Measurements from ENCODE around the gene INO80B.

Gene INO80B

DNA sequence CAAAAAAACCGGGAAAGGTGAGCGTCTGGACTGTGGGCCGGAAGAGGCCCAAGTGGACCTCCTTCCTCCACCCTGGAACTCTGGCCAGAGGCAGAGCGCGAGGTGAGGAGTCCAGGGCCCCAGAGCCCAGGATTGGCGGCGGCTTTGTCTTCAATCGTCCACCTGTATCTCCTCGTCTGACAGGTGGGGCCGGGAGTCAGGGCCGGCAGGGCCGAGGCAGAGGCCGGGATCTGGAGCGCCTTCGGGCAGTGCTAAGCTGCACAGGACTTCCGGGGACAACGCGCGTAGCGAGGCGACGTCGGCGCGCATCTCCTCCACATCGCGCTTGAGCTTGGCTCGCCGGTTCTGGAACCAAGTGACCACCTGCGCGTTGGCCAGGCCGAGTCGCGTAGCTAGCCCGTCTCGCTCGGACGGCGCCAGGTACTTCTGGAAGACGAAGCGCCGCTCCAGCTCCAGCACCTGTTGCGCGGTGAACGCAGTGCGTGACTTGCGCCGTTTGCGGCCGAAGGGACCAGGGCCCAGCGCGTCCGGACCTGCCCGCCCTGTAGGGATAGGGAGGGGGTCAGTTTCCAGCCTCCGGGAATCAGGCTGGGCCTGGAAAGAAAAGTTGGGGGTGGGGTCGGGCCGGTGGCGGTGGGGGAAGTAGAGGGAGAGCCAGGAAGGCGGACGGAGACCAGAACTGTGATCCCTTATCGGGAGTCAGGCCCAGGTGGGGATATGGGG lies 43.1 kb downstream of the INO80B start:
- peak overlapping the region; percentile 42 for H3K4me3 ChIP-seq (ENCODE audit: low read depth, low read length)
- ChIA-PET POLR2A (no interaction called here), CTCF (interaction anchor here (1.4 to 13.6 kb wide), 4 partner anchors 8 to 89 kb away, joined by 3 to 202 read pairs (median 16); partner anchors contain the start of genes CCDC142, PCGF1 and TTC31)
- no peak for TF ChIP-seq CTCF (IDR thresholded peaks at IDR 0.05; ENCODE audit: insufficient read depth, low read length, missing control alignments)
- no peak for DNase-seq (ENCODE audit: low read depth, low spot score)

DNA sequence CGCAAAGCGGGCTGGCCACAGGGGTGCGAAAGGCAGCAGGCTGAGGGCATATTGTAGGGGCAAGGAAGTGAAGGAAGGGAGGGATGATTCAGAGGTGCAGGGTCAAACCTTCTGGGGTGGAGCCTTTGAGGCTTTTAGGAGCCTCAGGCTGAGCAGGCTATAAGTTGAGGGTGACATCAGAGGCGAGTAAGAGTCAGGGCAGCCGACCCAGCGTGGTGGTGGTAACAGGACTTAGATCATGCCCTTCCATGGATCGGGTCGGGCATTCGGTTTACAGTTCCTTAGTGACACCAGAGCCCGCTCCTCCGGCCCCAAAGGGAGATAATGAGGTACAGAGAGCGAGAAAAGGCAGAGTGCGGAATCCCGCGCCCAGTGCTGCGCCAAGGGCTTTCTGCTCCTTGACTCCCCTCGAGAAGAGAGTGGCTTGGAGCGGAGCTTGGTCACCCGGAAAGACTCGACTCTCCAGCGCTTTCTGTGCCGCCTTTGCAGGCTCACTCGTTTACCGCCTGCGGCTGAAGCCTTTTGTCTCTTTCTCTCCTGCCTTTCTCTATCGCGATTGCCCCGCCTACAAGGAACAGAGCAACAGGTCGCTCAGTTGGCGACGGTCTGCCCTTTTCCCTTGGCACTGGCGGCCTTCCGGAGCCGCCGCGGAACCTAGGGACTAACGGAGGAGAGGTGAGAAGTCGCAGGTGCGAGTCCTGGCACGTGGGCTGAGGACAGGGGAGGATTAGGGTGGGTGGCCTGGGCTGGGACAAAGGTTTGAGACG lies 43.8 kb downstream of the INO80B start:
- DNase-seq (ENCODE audit: low read depth, low spot score), result no peak
- POLR2A ChIA-PET, result interaction anchor here (0.6 to 1.0 kb wide), 2 partner anchors 16 to 80 kb away, joined by 3 to 5 read pairs; partner anchors contain the start of genes CCDC142 and TTC31
- no peak for TF ChIP-seq CTCF (IDR thresholded peaks at IDR 0.05; ENCODE audit: insufficient read depth, low read length, missing control alignments)
- peak overlapping the region; percentile 43 for H3K4me3 ChIP-seq (ENCODE audit: low read depth, low read length)
- CTCF ChIA-PET, result interaction anchor here (1.4 to 13.6 kb wide), 4 partner anchors 9 to 88 kb away, joined by 3 to 202 read pairs (median 16); partner anchors contain the start of genes CCDC142, PCGF1 and TTC31

GRCh38 chr2:74499267-74499939 lies 44.5 kb downstream of the INO80B start, which contains the start of gene LBX2:
Gene LBX2 (minus strand): TSS chr2:74499603. CDS start chr2:74499537, 66 bp downstream.
- POLR2A ChIA-PET, result interaction anchor here (0.6 to 1.0 kb wide), 2 partner anchors 16 to 79 kb away, joined by 3 to 5 read pairs; partner anchors contain the start of genes CCDC142 and TTC31
- DNase-seq (ENCODE audit: low read depth, low spot score), result no peak
- no peak for TF ChIP-seq CTCF (IDR thresholded peaks at IDR 0.05; ENCODE audit: insufficient read depth, low read length, missing control alignments)
- CTCF ChIA-PET, result interaction anchor here (1.2 to 13.6 kb wide), 4 partner anchors 9 to 87 kb away, joined by 3 to 202 read pairs (median 16); partner anchors contain the start of genes CCDC142 and TTC31
- peak within 1 kb of the TSS; percentile 43 for H3K4me3 ChIP-seq (ENCODE audit: low read depth, low read length)

DNA sequence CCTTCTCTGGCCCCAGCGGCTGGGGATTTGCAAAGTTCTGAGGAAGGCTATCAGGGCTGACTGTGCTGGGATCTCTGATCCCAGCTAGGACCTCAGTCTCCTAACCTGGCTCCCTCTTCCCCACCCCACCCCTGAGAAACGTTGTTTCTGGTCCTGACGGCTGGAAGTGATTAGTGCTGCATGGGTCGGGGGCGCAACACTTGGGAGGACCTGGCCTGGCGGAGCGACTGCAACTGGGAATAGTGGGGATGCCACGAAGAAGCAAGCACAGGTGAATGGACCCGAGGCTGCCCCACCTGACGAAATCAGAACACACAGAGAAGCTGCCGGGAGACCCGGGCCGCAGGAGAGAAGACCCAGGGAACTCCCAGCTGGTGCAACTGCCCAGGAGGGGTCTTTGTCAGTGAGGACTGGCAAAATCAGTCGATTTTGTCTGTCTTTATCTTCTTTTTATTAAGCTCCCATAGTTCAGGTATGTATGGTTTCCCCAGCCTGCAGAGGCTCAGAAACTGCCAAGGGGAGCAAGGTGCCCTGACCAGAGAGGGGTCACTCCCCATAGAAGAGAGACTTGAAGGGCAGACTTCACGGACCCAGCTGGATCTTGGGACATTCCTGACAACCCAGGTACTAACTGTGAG lies 45.2 kb downstream of the INO80B start:
- DNase-seq (ENCODE audit: low read depth, low spot score), result no peak
- no peak overlapping the region; the same call in 1 of the 2 replicates for H3K4me3 ChIP-seq (ENCODE audit: low read depth, low read length)
- CTCF ChIA-PET, result interaction anchor here (1.2 to 13.6 kb wide), 3 partner anchors 10 to 87 kb away, joined by 3 to 202 read pairs (median 29); partner anchors contain the start of genes CCDC142 and TTC31
- POLR2A ChIA-PET, result interaction anchor here (1.1 to 1.3 kb wide), 2 partner anchors 17 to 28 kb away, joined by 3 to 5 read pairs; partner anchors contain the start of genes CCDC142, MRPL53 and TTC31
- no peak for TF ChIP-seq CTCF (IDR thresholded peaks at IDR 0.05; ENCODE audit: insufficient read depth, low read length, missing control alignments)

- CTCF ChIA-PET, result interaction anchor here (1.2 to 13.6 kb wide), 3 partner anchors 10 to 86 kb away, joined by 3 to 202 read pairs (median 29); partner anchors contain the start of genes CCDC142 and TTC31
Observed at GRCh38 chr2:74500578-74500946, 45.7 kb downstream of the INO80B start.

More at GRCh38 chr2:74500578-74500946, 45.7 kb downstream of the INO80B start:
- no peak for DNase-seq (ENCODE audit: low read depth, low spot score)
- POLR2A ChIA-PET, result interaction anchor here (1.1 to 1.3 kb wide), 2 partner anchors 18 to 28 kb away, joined by 3 to 5 read pairs; partner anchors contain the start of genes CCDC142, MRPL53 and TTC31
- no peak for TF ChIP-seq CTCF (IDR thresholded peaks at IDR 0.05; ENCODE audit: insufficient read depth, low read length, missing control alignments)
- no peak overlapping the region for H3K4me3 ChIP-seq (ENCODE audit: low read depth, low read length)

All from AG04449 (cell line).